ENCODE results near the gene UPK3B.
"Not testable (repeated sequence)": the region's sequence is repeated elsewhere in the genome, so short reads cannot be mapped to it uniquely, and the experiment has no call there.

GRCh38 chr7:76561342-76561741 is 51.0 kb downstream of the UPK3B start:
- not testable (repeated sequence) for TF ChIP-seq EZH2 (IDR thresholded peaks at IDR 0.05; ENCODE audit: low read length, unreplicated experiment); CTCF (conservative IDR thresholded peaks at IDR 0.05; ENCODE audit: low read depth, low read length); EZH2phosphoT487 (IDR thresholded peaks at IDR 0.05; ENCODE audit: borderline replicate concordance, low read length)
